K562 (cell line): Measurements from ENCODE around the gene PHC3. TPM values are rescaled to one million over a fixed set of nuclear protein-coding genes. Genes with fewer than 3 reads are reported as not detected.

ENCODE experiments used
- ARID3A ChIP-seq: IDR thresholded peaks from 2 replicates; pipeline ENCODE4 v1.6.1; 2012; ENCODE audit warnings: low read depth, low read length, improper control_type of control experiment, borderline replicate concordance
- CHAMP1 ChIP-seq: fragments of 450-650 bp; IDR thresholded peaks from 2 replicates; pipeline ENCODE4 v1.6.1; 2016; ENCODE audit warnings: mild to moderate bottlenecking
- COPS2 ChIP-seq: fragments of 450-650 bp; conservative IDR thresholded peaks from 2 replicates; pipeline ENCODE4 v1.6.1; 2016; ENCODE audit warnings: mild to moderate bottlenecking, moderate library complexity
- CREB3 ChIP-seq: fragments of 450-650 bp; conservative IDR thresholded peaks from 2 replicates; pipeline ENCODE4 v1.6.1; 2016; ENCODE audit warnings: missing genetic modification characterization, low read depth, mild to moderate bottlenecking, missing compliant biosample characterization, moderate library complexity
- KLF6 ChIP-seq: fragments of 250-450 bp; sonication (Bioruptor Pico); IDR thresholded peaks from 2 replicates; pipeline ENCODE4 v1.4.0; 2020; ENCODE audit warnings: mild to moderate bottlenecking, moderate library complexity, borderline replicate concordance
- MNT ChIP-seq, 2 experiments: fragments of 450-650 bp; conservative IDR thresholded peaks; 2 replicates each; pipeline ENCODE4 v1.6.1; 2017; ENCODE audit warnings: mild to moderate bottlenecking in 2 of 2, moderate library complexity in 2 of 2
- RBM15 ChIP-seq: fragments of 200-400 bp; formaldehyde crosslinking; IDR thresholded peaks from 2 replicates; pipeline ENCODE4 v1.6.1; 2018; ENCODE audit warnings: mild to moderate bottlenecking, low read length, moderate library complexity; ENCODE audit not compliant: insufficient read depth
- SAP30 ChIP-seq: fragments of 200-600 bp; sonication (generic); IDR thresholded peaks from 2 replicates; pipeline ENCODE4 v1.6.1; 2012; ENCODE audit warnings: borderline replicate concordance, low read depth, mild to moderate bottlenecking, moderate library complexity, low read length, control low read depth, inconsistent platforms; ENCODE audit not compliant: insufficient read depth, poor library complexity, severe bottlenecking
- TFE3 ChIP-seq: fragments of 450-650 bp; formaldehyde crosslinking; IDR thresholded peaks from 2 replicates; pipeline ENCODE4 v1.4.0; 2020; ENCODE audit warnings: mild to moderate bottlenecking, mixed read lengths
- ZNF609 ChIP-seq: sonication (generic); formaldehyde crosslinking; IDR thresholded peaks from 2 replicates; pipeline ENCODE4 v1.8.1; 2023; ENCODE audit warnings: missing genetic modification reagents, mild to moderate bottlenecking, borderline replicate concordance
- polyA plus RNA-seq, 8 experiments: library from polyadenylated mRNA; depleted of rRNA in 4 of 8; stranded (reverse) in 5 of 8; unstranded in 3 of 8; fragments of >200 nt; fragmentation: Nextera tagmentation in 2 of 8; fragmentation: Illumina TruSeq in 1 of 8; extraction: Ambion mirVana in 2 of 8; extraction: Trizol in 1 of 8; gene quantifications; 2 replicates each; pipeline versions ENCODE4 v1.2.1 to v1.2.3, GENCODE V29; 2011 to 2014; ENCODE audit warnings: inconsistent platforms in 1 of 8, missing spikeins in 1 of 8
- total RNA-seq, 7 experiments: library from RNA; depleted of rRNA in 6 of 7; stranded (reverse); fragments of >200 nt in 6 of 7; fragmentation: Illumina TruSeq in 2 of 7; extraction: Trizol in 2 of 7; gene quantifications; 2 replicates each; pipeline versions ENCODE4 v1.2.1 to v1.2.3, GENCODE V29; 2011 to 2021; ENCODE audit warnings: low replicate concordance in 1 of 7

PHC3 gene
- total and polyA plus RNA-seq, 9 of the 15 experiments (the other 6 are each of a cell fraction or from before 2014, with no cell fraction given), result 3.1 to 21.6 (median 10.5) TPM

GRCh38 chr3:170180908-170181885, at the start of gene PHC3 (continued):
- TF ChIP-seq ARID3A (no peak), RBM15 (no peak), TFE3 (peak; percentile 95), ZNF609 (CRISPR knock-in tag) (no peak), MNT (conservative IDR thresholded peaks at IDR 0.05) (peak; percentile 54 to 70), SAP30 (peak; percentile 61), KLF6 (no peak), COPS2 (no peak), CREB3 (no peak), CHAMP1 (no peak)
